Measurements from ENCODE around the gene C2orf81.

The C2orf81 gene

DNA sequence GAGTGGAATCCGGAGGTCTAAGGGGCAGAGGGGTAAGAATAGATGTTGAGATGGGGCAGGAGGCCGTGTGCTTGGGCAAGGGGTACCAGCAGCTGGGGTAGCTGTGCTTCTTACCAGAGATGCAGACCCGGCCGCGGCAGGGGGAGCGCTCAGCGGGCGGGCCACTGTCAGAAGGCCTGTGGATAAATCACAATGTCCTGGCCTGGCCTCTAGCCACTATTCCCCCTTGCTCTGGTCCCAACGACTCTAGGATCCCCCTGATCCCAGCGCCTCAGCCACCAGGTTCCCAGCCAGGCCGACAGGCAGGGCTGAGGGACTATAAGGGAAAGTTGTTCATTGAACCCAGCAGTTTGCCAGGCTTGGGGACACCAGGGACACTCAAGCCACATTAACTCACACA lies 9.1 kb upstream of the C2orf81 start:
- TF ChIP-seq, protein P1, sequence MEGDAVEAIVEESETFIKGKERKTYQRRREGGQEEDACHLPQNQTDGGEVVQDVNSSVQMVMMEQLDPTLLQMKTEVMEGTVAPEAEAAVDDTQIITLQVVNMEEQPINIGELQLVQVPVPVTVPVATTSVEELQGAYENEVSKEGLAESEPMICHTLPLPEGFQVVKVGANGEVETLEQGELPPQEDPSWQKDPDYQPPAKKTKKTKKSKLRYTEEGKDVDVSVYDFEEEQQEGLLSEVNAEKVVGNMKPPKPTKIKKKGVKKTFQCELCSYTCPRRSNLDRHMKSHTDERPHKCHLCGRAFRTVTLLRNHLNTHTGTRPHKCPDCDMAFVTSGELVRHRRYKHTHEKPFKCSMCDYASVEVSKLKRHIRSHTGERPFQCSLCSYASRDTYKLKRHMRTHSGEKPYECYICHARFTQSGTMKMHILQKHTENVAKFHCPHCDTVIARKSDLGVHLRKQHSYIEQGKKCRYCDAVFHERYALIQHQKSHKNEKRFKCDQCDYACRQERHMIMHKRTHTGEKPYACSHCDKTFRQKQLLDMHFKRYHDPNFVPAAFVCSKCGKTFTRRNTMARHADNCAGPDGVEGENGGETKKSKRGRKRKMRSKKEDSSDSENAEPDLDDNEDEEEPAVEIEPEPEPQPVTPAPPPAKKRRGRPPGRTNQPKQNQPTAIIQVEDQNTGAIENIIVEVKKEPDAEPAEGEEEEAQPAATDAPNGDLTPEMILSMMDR (conservative IDR thresholded peaks at IDR 0.05): no peak
- no peak overlapping the region for H3K27ac ChIP-seq

DNA sequence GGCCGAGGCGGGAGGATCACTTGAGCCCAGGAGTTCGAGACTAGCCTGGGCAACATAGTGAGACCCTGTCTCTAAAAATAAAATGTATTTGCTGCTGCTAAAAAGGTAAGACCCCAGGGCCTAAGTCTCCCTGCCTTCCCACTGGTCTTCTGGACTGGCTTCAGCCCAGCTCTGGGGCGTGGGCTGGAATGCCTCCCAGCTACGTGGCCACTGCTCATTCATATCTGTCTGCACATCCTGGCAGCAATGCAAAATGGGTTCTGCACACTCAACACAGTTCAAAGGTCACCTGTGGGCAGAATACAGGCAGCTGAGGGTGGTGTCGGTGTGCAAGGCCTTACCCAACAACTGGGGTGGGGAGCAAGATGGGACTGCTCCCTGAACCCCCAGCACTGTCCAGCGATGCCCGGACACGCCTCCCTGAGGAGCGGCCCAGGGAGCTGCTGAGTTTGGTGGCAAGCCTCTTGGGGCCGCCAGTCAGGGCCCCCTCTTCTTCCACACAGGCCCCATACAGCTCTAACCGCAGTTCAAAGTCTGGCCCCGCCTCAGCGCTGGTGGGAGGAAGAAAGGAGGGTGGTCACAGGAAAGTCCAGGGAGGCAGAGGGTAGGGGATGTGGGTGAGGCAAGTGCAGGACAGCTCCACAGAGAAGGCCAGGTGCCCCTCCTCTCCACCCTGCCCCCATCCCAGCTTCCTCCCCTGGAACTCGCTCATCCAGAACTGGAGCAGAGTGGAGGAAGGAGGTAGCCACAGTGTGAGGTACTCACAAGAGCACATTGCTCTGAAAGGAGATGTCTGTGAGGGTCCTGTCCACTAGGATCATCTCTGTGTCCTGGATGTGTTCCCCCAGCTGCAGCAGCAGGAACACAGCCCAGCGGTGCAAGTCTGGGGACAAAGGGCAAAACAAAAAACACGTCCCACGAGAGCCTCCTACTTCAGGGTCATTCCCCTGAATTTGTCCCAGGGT lies 8.3 kb upstream of the C2orf81 start:
- TF ChIP-seq, protein P1 (conservative IDR thresholded peaks at IDR 0.05): no peak
- no peak overlapping the region for H3K27ac ChIP-seq

DNA sequence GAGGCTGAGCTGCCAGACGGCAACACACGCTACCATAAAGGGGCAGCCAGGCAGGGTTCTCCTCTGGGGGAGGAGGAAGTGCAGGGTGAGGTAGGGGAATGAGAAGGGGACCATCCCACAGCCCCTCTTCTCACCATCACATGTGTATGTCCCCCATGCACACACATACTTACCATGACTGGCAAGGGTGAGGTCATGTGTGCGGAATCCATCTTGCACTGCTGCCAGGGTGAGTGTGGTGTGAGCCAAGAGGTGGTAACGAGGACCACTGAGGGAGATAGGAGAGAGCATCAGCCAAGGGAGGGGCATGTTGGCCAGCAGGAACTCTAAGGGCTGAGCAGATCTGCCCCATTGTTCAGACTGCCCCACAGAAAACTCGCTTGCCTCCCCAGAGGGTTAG lies 7.3 kb upstream of the C2orf81 start:
- TF ChIP-seq, protein P1 (conservative IDR thresholded peaks at IDR 0.05): no peak
- no peak overlapping the region for H3K27ac ChIP-seq

DNA sequence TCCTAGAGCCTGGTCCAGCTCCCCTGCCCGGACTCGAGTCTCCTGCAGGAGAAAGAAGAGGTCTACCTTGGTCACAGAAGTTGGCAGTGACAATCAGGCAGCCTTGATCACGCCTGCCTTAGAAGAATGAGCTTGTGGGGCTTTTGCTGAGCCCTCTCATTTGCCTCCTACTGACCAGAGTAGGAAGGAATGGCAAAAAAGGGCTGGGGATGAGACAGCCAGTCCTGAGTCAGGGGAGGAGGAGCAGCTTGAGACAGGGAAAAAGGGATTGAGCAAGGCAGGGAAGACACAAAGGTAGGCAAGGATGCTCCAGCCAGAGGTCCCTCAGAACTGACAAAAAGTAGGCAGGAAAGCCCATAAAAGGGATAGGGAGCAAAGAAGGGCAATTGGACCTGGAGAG lies 6.1 kb upstream of the C2orf81 start:
- TF ChIP-seq, protein P1 (conservative IDR thresholded peaks at IDR 0.05): no peak

DNA sequence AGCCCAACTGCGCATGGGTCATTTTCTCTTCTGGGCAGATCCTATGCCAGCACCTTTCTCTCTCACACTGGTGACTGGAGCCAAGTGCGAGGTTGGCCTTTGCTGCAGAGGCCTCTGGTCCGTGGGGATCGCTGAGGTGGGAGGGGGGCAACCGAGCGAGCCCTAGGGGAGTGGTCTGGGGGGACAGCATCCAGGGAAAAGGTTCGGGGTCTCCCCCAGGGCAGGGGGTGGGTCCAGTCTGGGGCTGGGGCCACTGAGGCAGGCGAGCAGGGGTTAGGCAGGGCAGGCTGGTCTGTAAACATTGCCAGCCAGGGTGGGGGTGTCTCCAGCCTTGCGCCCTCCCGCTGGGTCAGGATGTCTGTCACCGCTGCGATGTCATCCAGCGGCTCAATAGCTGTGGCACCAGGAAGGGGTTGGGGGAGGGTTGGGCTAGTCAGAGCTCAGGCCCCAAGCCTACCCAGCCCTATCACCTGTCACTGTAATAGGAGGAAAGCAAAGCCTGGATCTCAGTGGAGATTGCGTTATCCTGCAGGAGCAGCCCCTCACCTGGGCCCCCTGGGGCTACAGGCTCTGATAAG lies 4.9 kb upstream of the C2orf81 start:
- no peak overlapping the region for H3K27ac ChIP-seq
- TF ChIP-seq, protein P1 (conservative IDR thresholded peaks at IDR 0.05): no peak

More for the DNA sequence above, 6.1 kb upstream of the C2orf81 start:
- H3K27ac ChIP-seq: no peak overlapping the region

DNA sequence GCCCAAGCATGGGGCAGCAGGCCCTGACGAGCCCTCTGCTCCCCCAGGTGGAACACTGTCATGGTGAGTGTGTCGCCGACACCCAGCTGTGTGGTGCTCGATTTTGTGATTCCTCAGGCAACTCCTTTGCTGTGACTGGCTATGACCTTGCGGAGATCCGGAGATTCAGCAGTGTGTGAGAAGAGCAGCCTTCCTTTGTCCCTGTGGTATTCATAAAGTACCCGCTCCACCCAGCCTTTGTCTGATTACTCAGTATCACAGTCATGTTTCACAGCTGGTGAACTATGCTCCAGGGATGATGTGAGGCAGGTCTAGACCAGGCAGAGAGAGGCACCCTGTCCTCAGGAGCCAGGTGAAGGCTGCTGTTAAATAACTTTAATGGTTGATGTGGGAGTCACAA lies 4.1 kb upstream of the C2orf81 start:
- TF ChIP-seq, protein P1 (conservative IDR thresholded peaks at IDR 0.05): no peak
- no peak overlapping the region for H3K27ac ChIP-seq

DNA sequence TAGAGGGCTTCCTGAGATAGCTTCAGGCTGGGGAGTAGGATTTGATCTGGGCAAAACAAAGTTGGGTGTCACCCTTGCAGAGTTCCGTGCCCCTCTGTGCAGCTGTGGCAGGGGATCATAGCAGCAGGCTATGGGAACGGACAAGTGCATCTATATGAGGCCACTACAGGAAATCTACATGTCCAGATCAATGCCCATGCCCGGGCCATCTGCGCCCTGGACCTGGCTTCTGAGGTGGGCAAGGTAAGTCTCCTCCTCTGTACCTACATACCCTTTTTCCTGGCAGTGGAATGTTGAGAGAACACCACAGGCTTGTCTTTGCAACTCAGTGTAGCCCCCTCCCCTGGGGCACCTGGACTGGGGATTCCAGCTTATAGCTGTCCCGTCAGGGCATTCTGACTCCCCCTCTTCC lies 3.6 kb upstream of the C2orf81 start:
- TF ChIP-seq, protein P1 (conservative IDR thresholded peaks at IDR 0.05): no peak
- no peak overlapping the region for H3K27ac ChIP-seq

All from VCaP (cell line).